K562 (cell line): ENCODE measurements around the gene UNC119. TPM values are rescaled to one million over a fixed set of nuclear protein-coding genes. Genes with fewer than 3 reads are reported as not detected.

Experiments used
- ATAC-seq: fragments of 200-7000 bp; cut with Tn5 transposase; 3 replicates; pipeline ENCODE4 v1.9.1; 2020; ENCODE audit warnings: moderate library complexity
- BruUV-seq: library from RNA; stranded (reverse); fragments of 400-500 nt; replicated peaks from 2 replicates; lab custom pipeline; 2021; lab: Mats Ljungman, UMichigan
- CTCF ChIA-PET: fragments of 300-600 bp; formaldehyde crosslinking; extraction: SDS; loops from one replicate; lab custom pipeline; 2021; ENCODE audit warnings: low intra/inter-chr PET ratio; lab: Yijun Ruan, JAX
- POLR2A ChIA-PET: fragments of 300-600, 350-650 bp; sonication (Branson Sonifier 250); formaldehyde crosslinking; extraction: SDS; loops from one replicate; lab custom pipeline; 2021; ENCODE audit warnings: antibody characterized with exemption, inconsistent platforms; lab: Yijun Ruan, JAX
- DNase-seq, 4 experiments: peaks; one replicate each; pipeline versions ENCODE4 v3.0.0 to v3.0.0-alpha.2; 2011 to 2018; ENCODE audit warnings: low spot score in 3 of 4, mixed read lengths in 3 of 4; ENCODE audit errors: extremely low read depth in 1 of 4
- FAIRE-seq: peaks from 2 replicates; lab custom pipeline; 2011; peaks lifted over from hg19 to GRCh38; lab: Jason Lieb, UNC
- H2AFZ ChIP-seq: 2 replicates; pipeline ENCODE4 v1.6.0; 2011; ENCODE audit warnings: low read depth, low read length, control low read depth, inconsistent platforms
- H3K27ac ChIP-seq: fragments of 200-600 bp; 3 replicates; pipeline ENCODE4 v1.8.0; 2011; ENCODE audit warnings: low read depth, mild to moderate bottlenecking, control low read depth, inconsistent platforms, low read length, moderate library complexity, mixed read lengths; ENCODE audit errors: extremely low read depth
- H3K27me3 ChIP-seq, 2 experiments: fragments of 300-600 bp in 1 of 2; 2 replicates in 1 of 2; 3 replicates in 1 of 2; pipeline versions ENCODE4 v1.6.0 to v1.8.0; 2011; ENCODE audit warnings: inconsistent platforms in 2 of 2, low read length in 2 of 2, mild to moderate bottlenecking in 1 of 2, mixed read lengths in 1 of 2, moderate library complexity in 1 of 2; ENCODE audit not compliant: control insufficient read depth in 2 of 2, insufficient read depth in 2 of 2
- H3K36me3 ChIP-seq: fragments of 300-600 bp; 3 replicates; pipeline ENCODE4 v1.8.0; 2011; ENCODE audit warnings: mild to moderate bottlenecking, low read length, inconsistent platforms; ENCODE audit not compliant: control insufficient read depth, insufficient read depth
- H3K4me1 ChIP-seq, 2 experiments: fragments of 200-600 bp in 1 of 2; replicated peaks in 1 of 2; 2 replicates in 1 of 2; 3 replicates in 1 of 2; pipeline versions ENCODE4 v1.5.1 to v1.8.0; 2011; ENCODE audit warnings: inconsistent platforms in 2 of 2, low read length in 2 of 2, mild to moderate bottlenecking in 1 of 2, mixed read lengths in 1 of 2, moderate library complexity in 1 of 2; ENCODE audit not compliant: control insufficient read depth in 2 of 2, insufficient read depth in 2 of 2
- H3K4me2 ChIP-seq: 2 replicates; pipeline ENCODE4 v1.6.1; 2011; ENCODE audit warnings: low read length, control low read depth, inconsistent platforms, mixed read lengths; ENCODE audit not compliant: insufficient read depth
- H3K4me3 ChIP-seq: fragments of 200-600 bp; sonication (generic), shearing (Covaris generic); 2 replicates; pipeline ENCODE4 v1.5.1; 2016; ENCODE audit warnings: control low read depth, inconsistent platforms
- H3K79me2 ChIP-seq: fragments of 200-600 bp; 3 replicates; pipeline ENCODE4 v1.8.0; 2011; ENCODE audit warnings: low read length, inconsistent platforms; ENCODE audit not compliant: control insufficient read depth, insufficient read depth
- H3K9ac ChIP-seq, 2 experiments: 2 replicates each; pipeline versions ENCODE4 v1.6.0 to v1.6.1; 2011; ENCODE audit warnings: low read depth in 2 of 2, low read length in 2 of 2, control low read depth in 1 of 2, inconsistent platforms in 1 of 2, mild to moderate bottlenecking in 1 of 2, mixed read lengths in 1 of 2; ENCODE audit not compliant: insufficient read depth in 1 of 2
- H3K9me1 ChIP-seq: one replicate; pipeline ENCODE4 v1.6.0; 2011; ENCODE audit warnings: inconsistent platforms, mild to moderate bottlenecking, low read length, moderate library complexity; ENCODE audit not compliant: control insufficient read depth, insufficient read depth
- H3K9me3 ChIP-seq: replicated peaks from 2 replicates; pipeline ENCODE4 v1.5.1; 2011; ENCODE audit warnings: low read depth, low read length, inconsistent platforms; ENCODE audit not compliant: control insufficient read depth, insufficient read depth
- H4K20me1 ChIP-seq: replicated peaks from 2 replicates; pipeline ENCODE4 v1.6.1; 2011; ENCODE audit warnings: low read length, inconsistent platforms, mixed read lengths; ENCODE audit not compliant: control insufficient read depth, insufficient read depth
- NFE2 ChIP-seq: IDR thresholded peaks from 2 replicates; pipeline ENCODE4 v1.6.1; 2014; ENCODE audit warnings: antibody characterized with exemption, low read depth
- PRMT5 ChIP-seq: sonication (generic); formaldehyde crosslinking; IDR thresholded peaks from 2 replicates; pipeline ENCODE4 v1.5.0; 2020; ENCODE audit warnings: missing genetic modification reagents
- SMAD1 ChIP-seq: fragments of 150-350 bp; IDR thresholded peaks from 2 replicates; pipeline ENCODE4 v1.6.1; 2014; ENCODE audit warnings: low read length, low read depth; ENCODE audit not compliant: partially characterized antibody
- YY1 ChIP-seq, 3 experiments: IDR thresholded peaks; 2 replicates each; pipeline ENCODE4 v1.6.1; 2011; ENCODE audit warnings: low read length in 2 of 3, mild to moderate bottlenecking in 2 of 3, moderate library complexity in 2 of 3, borderline replicate concordance in 1 of 3, control low read depth in 1 of 3, low read depth in 1 of 3; ENCODE audit not compliant: insufficient read depth in 3 of 3, insufficient replicate concordance in 2 of 3, control insufficient read depth in 1 of 3, insufficient read length in 1 of 3; ENCODE audit errors: extremely low read depth in 1 of 3
- ZNF124 ChIP-seq: sonication (generic); formaldehyde crosslinking; IDR thresholded peaks from 2 replicates; pipeline ENCODE4 v1.8.1; 2022; ENCODE audit warnings: missing genetic modification reagents
- WGBS: fragments of 100-300 bp; shearing (Covaris generic); methylation state at CpG from one replicate; pipeline ENCODE4 v1.1.6; 2016; ENCODE audit warnings: low coverage, mixed read lengths; ENCODE audit not compliant: insufficient coverage; ENCODE audit errors: missing lambda C conversion rate; 5-methylcytosine and 5-hydroxymethylcytosine counted together
- in situ Hi-C: fragments of 300-500 bp; cut with MboI; formaldehyde crosslinking; loops from 4 replicates; pipeline ENCODE4 v1.15.0; 2018; ENCODE audit warnings: inconsistent platforms, mixed read lengths
- intact Hi-C: fragments of 100-400 bp; cut with micrococcal nuclease; formaldehyde crosslinking; loops from 2 replicates; pipeline ENCODE4 v1.14.2; 2022
- polyA plus RNA-seq, 8 experiments: library from polyadenylated mRNA; depleted of rRNA in 4 of 8; stranded (reverse) in 5 of 8; unstranded in 3 of 8; fragments of >200 nt; fragmentation: Nextera tagmentation in 2 of 8; fragmentation: Illumina TruSeq in 1 of 8; extraction: Ambion mirVana in 2 of 8; extraction: Trizol in 1 of 8; gene quantifications; 2 replicates each; pipeline versions ENCODE4 v1.2.1 to v1.2.3, GENCODE V29; 2011 to 2014; ENCODE audit warnings: inconsistent platforms in 1 of 8, missing spikeins in 1 of 8
- total RNA-seq, 7 experiments: library from RNA; depleted of rRNA in 6 of 7; stranded (reverse); fragments of >200 nt in 6 of 7; fragmentation: Illumina TruSeq in 2 of 7; extraction: Trizol in 2 of 7; gene quantifications; 2 replicates each; pipeline versions ENCODE4 v1.2.1 to v1.2.3, GENCODE V29; 2011 to 2021; ENCODE audit warnings: low replicate concordance in 1 of 7
- TF ChIP-seq, protein P1 (sequence below): IDR thresholded peaks from 2 replicates; pipeline ENCODE4 v1.6.1; 2016; ENCODE audit warnings: missing genetic modification characterization, missing compliant biosample characterization

UNC119 gene
- total and polyA plus RNA-seq, 9 of the 15 experiments (the other 6 are each of a cell fraction or from before 2014, with no cell fraction given), result 0.37 to 47.7 (median 16.3) TPM

DNA sequence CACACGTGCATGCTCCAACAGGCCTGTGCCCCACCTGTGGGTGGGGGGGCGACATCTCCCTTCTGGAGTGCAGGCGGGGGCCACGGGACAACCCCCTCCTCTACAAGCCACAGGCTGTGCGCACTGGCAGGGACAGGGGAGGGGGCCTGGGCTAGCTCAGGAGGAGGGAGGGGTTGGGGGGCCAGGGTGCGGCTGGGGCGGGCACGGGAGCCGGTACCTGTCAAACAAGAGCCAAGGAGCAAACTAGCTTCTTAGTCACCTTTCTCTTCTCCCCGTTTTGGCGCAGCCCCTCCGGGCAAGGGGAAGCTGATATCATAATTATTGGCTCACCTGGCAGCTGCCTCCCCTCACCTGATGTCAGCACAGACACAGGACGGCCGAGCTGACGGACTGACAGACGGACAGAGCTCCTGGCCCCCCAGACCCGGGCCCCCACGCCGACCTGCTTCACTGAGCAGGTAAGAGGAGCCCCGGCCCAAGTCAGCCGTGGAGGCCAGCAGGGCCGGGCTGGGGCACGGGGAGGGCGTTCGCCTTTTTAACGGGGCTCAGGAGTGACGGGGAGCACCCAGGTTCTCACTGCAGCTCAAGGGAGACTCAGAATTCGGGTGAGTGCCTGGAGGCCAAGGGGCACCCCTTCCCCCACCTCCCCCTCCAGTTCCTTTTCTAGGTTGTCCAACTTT lies 46.3 kb downstream of the UNC119 start, which contains the start of gene FOXN1:
Gene FOXN1, plus strand, starts transcription at position 363 of the 680 bp plus-strand sequence. CDS start 17,622 bp downstream, outside the sequence.
- CTCF ChIA-PET, result no interaction called here
- Histone ChIP-seq H3K27ac (no peak within 1 kb of the TSS), H3K4me2 (no peak within 1 kb of the TSS), H3K27me3 (peaks cover 32 to 55% of the 10 kb centered on the region in 2 experiments), H3K36me3 (no peaks in the 10 kb centered on the region), H3K4me3 (no peak within 1 kb of the TSS), H3K4me1 (peaks cover 0 to 13% of the 10 kb centered on the region in 2 experiments; a peak in 1 of 5 replicates), H3K9me1 (no peaks in the 10 kb centered on the region), H3K9ac (no peak within 1 kb of the TSS), H3K9me3 (no peaks in the 10 kb centered on the region), H4K20me1 (peaks cover 10% of the 10 kb centered on the region), H2AFZ (no peak within 1 kb of the TSS), H3K79me2 (no peaks in the 10 kb centered on the region)
- BruUV-seq, result no TSS peak
- ATAC-seq (no peak), FAIRE-seq (no peak), DNase-seq (no peak)
- TF ChIP-seq NFE2, result no peak
- POLR2A ChIA-PET, result no interaction called here
- WGBS, result 4% methylated on average over 22 of the region's 28 CpGs
- intact Hi-C loops, result no loop called here
- in situ Hi-C loops, result no loop called here

DNA sequence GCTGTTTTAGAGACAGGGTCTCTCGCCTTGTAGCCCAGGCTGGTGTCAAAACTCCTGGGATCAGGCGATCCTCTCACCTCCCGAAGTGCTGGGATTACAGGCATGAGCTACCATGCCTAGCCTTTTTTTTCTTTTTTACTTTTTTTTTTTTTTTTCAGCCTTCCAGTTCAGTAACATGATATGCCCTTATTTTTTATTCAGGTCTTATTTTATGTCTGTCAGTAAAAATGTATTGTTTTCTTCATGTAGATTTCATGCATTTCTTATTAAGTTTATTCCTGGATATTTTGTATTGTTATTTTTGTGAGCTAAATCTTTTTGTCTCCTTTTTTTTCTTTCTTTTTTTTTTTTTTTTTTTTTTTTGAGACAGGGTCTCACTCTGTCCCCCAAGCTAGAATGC lies 49.0 kb downstream of the UNC119 start:
- intact Hi-C loops, result no loop called here
- POLR2A ChIA-PET, result interaction anchor here (0.6 to 1.1 kb wide), 6 partner anchors 9 to 222 kb away, joined by 3 to 7 read pairs (median 3); no protein-coding TSS in a partner anchor
- no peak overlapping the region for H3K4me2 ChIP-seq
- H3K9ac ChIP-seq, result no peak overlapping the region
- no peak overlapping the region for H3K27ac ChIP-seq
- H3K79me2 ChIP-seq, result no peaks in the 10 kb centered on the region
- in situ Hi-C loops, result no loop called here
- ATAC-seq (no peak), FAIRE-seq (no peak), DNase-seq (no peak)
- H3K4me1 ChIP-seq, result peaks cover 0 to 24% of the 10 kb centered on the region in 2 experiments; a peak in 2 of 5 replicates
- no peak for TF ChIP-seq SMAD1
- TF ChIP-seq ZNF124, result no peak
- TF ChIP-seq, protein P1, sequence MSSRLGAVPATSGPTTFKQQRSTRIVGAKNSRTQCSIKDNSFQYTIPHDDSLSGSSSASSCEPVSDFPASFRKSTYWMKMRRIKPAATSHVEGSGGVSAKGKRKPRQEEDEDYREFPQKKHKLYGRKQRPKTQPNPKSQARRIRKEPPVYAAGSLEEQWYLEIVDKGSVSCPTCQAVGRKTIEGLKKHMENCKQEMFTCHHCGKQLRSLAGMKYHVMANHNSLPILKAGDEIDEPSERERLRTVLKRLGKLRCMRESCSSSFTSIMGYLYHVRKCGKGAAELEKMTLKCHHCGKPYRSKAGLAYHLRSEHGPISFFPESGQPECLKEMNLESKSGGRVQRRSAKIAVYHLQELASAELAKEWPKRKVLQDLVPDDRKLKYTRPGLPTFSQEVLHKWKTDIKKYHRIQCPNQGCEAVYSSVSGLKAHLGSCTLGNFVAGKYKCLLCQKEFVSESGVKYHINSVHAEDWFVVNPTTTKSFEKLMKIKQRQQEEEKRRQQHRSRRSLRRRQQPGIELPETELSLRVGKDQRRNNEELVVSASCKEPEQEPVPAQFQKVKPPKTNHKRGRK, result no peak
- TF ChIP-seq YY1 (IDR thresholded peaks at IDR 0.05; ENCODE audit: borderline replicate concordance in 1 of 3, control insufficient read depth in 1 of 3, extremely low read depth in 1 of 3, insufficient read depth in 3 of 3, insufficient read length in 1 of 3, insufficient replicate concordance in 2 of 3, low read depth in 1 of 3, low read length in 2 of 3), result no peak
- TF ChIP-seq PRMT5 (CRISPR knock-in tag), result no peak
- no TSS peak for BruUV-seq
- CTCF ChIA-PET, result no interaction called here
- H3K36me3 ChIP-seq, result no peaks in the 10 kb centered on the region
- no peak overlapping the region for H3K4me3 ChIP-seq
- no peaks in the 10 kb centered on the region for H3K9me3 ChIP-seq
- no peak overlapping the region for H2AFZ ChIP-seq
- no peaks in the 10 kb centered on the region for H3K9me1 ChIP-seq
- WGBS, result 0% methylated on average over 3 of the region's 3 CpGs
- peaks cover 4% of the 10 kb centered on the region for H4K20me1 ChIP-seq
- H3K27me3 ChIP-seq, result peaks cover 27 to 39% of the 10 kb centered on the region in 2 experiments
